ENCODE results near the gene MYL4. TPM values are rescaled to one million over a fixed set of nuclear protein-coding genes. Genes with fewer than 3 reads are reported as not detected.

Gene MYL4
- total RNA-seq, 1 experiment from 2014 or later = 1.6 TPM

- Histone ChIP-seq H3K9ac (ENCODE audit: low read length) (no peak overlapping the region), H4K20me1 (ENCODE audit: low read length) (no peaks in the 10 kb centered on the region), H3K4me3 (ENCODE audit: low read length) (no peak overlapping the region), H3K27ac (ENCODE audit: low read length) (no peak overlapping the region), H3K9me3 (ENCODE audit: low read length) (no peaks in the 10 kb centered on the region), H3K4me2 (ENCODE audit: low read length) (no peak overlapping the region), H3K79me2 (ENCODE audit: low read length) (no peaks in the 10 kb centered on the region), H3K4me1 (ENCODE audit: insufficient read depth, low read length) (peaks cover 12% of the 10 kb centered on the region), H3F3A (ENCODE audit: low read length, unreplicated experiment) (no peaks in the 10 kb centered on the region), H2AFZ (ENCODE audit: low read length) (no peak overlapping the region), H3K27me3 (ENCODE audit: low read length) (no peaks in the 10 kb centered on the region), H3K9me2 (replicated peaks; ENCODE audit: low read length) (no peaks in the 10 kb centered on the region), H3K36me3 (ENCODE audit: low read depth, low read length) (no peaks in the 10 kb centered on the region)
- ChIA-PET POLR2A (ENCODE audit: unreplicated experiment) (interaction anchor here (0.8 kb wide), 1 partner anchor 830 kb away, joined by 3 read pairs; no protein-coding TSS in a partner anchor), CTCF (interaction anchor here (1.7 to 2.4 kb wide), 2 partner anchors 9 to 84 kb away, joined by 10 to 25 read pairs; no protein-coding TSS in a partner anchor)
- no peak for TF ChIP-seq CTCF (conservative IDR thresholded peaks at IDR 0.05; ENCODE audit: low read depth, low read length)
- no peak for TF ChIP-seq EZH2 (IDR thresholded peaks at IDR 0.05; ENCODE audit: low read length, unreplicated experiment)
- no peak for TF ChIP-seq EZH2phosphoT487 (IDR thresholded peaks at IDR 0.05; ENCODE audit: borderline replicate concordance, low read length)
- intact Hi-C loops (cut with micrococcal nuclease) = no loop called here
- no peak for ATAC-seq
- no peak for DNase-seq
- no TSS peak for BruUV-seq (replicated peaks)
Measured at GRCh38 chr17:47231334-47231733, 22.2 kb downstream of the MYL4 start.

- Histone ChIP-seq H4K20me1 (ENCODE audit: low read length) (no peaks in the 10 kb centered on the region), H3K79me2 (ENCODE audit: low read length) (no peaks in the 10 kb centered on the region), H3K36me3 (ENCODE audit: low read depth, low read length) (no peaks in the 10 kb centered on the region), H3K9me3 (ENCODE audit: low read length) (no peaks in the 10 kb centered on the region), H3F3A (ENCODE audit: low read length, unreplicated experiment) (no peaks in the 10 kb centered on the region), H3K27me3 (ENCODE audit: low read length) (no peaks in the 10 kb centered on the region), H3K4me2 (ENCODE audit: low read length) (no peak overlapping the region), H3K9me2 (replicated peaks; ENCODE audit: low read length) (no peaks in the 10 kb centered on the region), H3K4me3 (ENCODE audit: low read length) (no peak overlapping the region), H3K27ac (ENCODE audit: low read length) (no peak overlapping the region), H3K4me1 (ENCODE audit: insufficient read depth, low read length) (peaks cover 11% of the 10 kb centered on the region), H3K9ac (ENCODE audit: low read length) (no peak overlapping the region), H2AFZ (ENCODE audit: low read length) (no peak overlapping the region)
- intact Hi-C loops (cut with micrococcal nuclease) = no loop called here
- BruUV-seq (replicated peaks) = no TSS peak
- TF ChIP-seq EZH2phosphoT487 (IDR thresholded peaks at IDR 0.05; ENCODE audit: borderline replicate concordance, low read length) = no peak
- no peak for TF ChIP-seq EZH2 (IDR thresholded peaks at IDR 0.05; ENCODE audit: low read length, unreplicated experiment)
- no peak for TF ChIP-seq CTCF (conservative IDR thresholded peaks at IDR 0.05; ENCODE audit: low read depth, low read length)
- POLR2A ChIA-PET (ENCODE audit: unreplicated experiment) = interaction anchor here (0.8 kb wide), 1 partner anchor 829 kb away, joined by 3 read pairs; no protein-coding TSS in a partner anchor
- no peak for DNase-seq
- ATAC-seq = no peak
- CTCF ChIA-PET = interaction anchor here (0.5 kb wide), 1 partner anchor 104 kb away, joined by 5 read pairs; no protein-coding TSS in a partner anchor
Measured at GRCh38 chr17:47231866-47232265, 22.7 kb downstream of the MYL4 start.

DNA sequence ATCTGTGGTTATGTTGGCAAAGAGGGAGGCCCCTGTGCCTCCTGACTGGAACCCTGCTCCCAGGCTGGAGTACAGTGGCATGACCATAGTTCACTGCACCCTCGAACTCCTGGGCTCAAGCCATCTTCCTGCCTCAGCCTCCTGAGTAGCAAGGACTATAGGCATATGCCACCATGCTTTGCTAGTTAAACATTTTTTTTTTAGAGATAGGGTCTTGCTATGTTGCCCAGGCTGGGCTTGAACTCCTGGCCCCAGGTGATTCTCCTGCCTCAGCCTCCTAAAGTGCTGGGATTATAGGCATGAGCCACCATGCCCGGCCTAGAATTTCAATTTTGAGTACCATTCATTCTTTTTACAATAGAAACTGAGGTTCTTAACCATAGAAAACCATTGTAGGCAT lies 23.3 kb downstream of the MYL4 start:
- Histone ChIP-seq H3K27ac (ENCODE audit: low read length) (no peak overlapping the region), H3K4me2 (ENCODE audit: low read length) (no peak overlapping the region), H3K4me3 (ENCODE audit: low read length) (no peak overlapping the region), H3K9me3 (ENCODE audit: low read length) (no peaks in the 10 kb centered on the region), H3K79me2 (ENCODE audit: low read length) (no peaks in the 10 kb centered on the region), H2AFZ (ENCODE audit: low read length) (no peak overlapping the region), H3K36me3 (ENCODE audit: low read depth, low read length) (no peaks in the 10 kb centered on the region), H3K27me3 (ENCODE audit: low read length) (no peaks in the 10 kb centered on the region), H3F3A (ENCODE audit: low read length, unreplicated experiment) (no peaks in the 10 kb centered on the region), H4K20me1 (ENCODE audit: low read length) (no peaks in the 10 kb centered on the region), H3K4me1 (ENCODE audit: insufficient read depth, low read length) (peaks cover 11% of the 10 kb centered on the region), H3K9ac (ENCODE audit: low read length) (no peak overlapping the region), H3K9me2 (replicated peaks; ENCODE audit: low read length) (no peaks in the 10 kb centered on the region)
- DNase-seq (no peak), ATAC-seq (no peak)
- TF ChIP-seq CTCF (conservative IDR thresholded peaks at IDR 0.05; ENCODE audit: low read depth, low read length) (no peak), EZH2phosphoT487 (IDR thresholded peaks at IDR 0.05; ENCODE audit: borderline replicate concordance, low read length) (no peak), EZH2 (IDR thresholded peaks at IDR 0.05; ENCODE audit: low read length, unreplicated experiment) (no peak)
- intact Hi-C loops (cut with micrococcal nuclease) = no loop called here
- BruUV-seq (replicated peaks) = no TSS peak
- CTCF ChIA-PET = interaction anchor here (0.5 kb wide), 1 partner anchor 104 kb away, joined by 5 read pairs; no protein-coding TSS in a partner anchor
- POLR2A ChIA-PET (ENCODE audit: unreplicated experiment) = no interaction called here

All from PC-3 (cell line).